Breast epithelium (tissue), 4 donors: Measurements from ENCODE around the gene SPTBN1. TPM values are rescaled to one million over a fixed set of nuclear protein-coding genes. Genes with fewer than 3 reads are reported as not detected.

Experiments
- DNase-seq, 2 donors: peaks; one replicate each; pipeline ENCODE4 v3.0.0-alpha.2; 2019; ENCODE audit warnings: low spot score in 2 of 2
- H3K27ac ChIP-seq, 2 donors: fragments of 200-600 bp; sonication (generic) in 1 of 2; one replicate each; pipeline ENCODE4 v1.5.1; 2016 to 2019; ENCODE audit warnings: mild to moderate bottlenecking in 1 of 2
- H3K27me3 ChIP-seq, 2 donors: fragments of 200-600 bp; sonication (generic) in 1 of 2; one replicate each; pipeline versions ENCODE4 v1.5.1 to v1.6.0; 2017 to 2019; ENCODE audit warnings: control low read depth in 1 of 2, mild to moderate bottlenecking in 1 of 2
- H3K36me3 ChIP-seq: fragments of 200-600 bp; one replicate; pipeline ENCODE4 v1.5.1; 2019
- H3K4me1 ChIP-seq, 2 donors: fragments of 200-600 bp; sonication (generic); one replicate each; pipeline ENCODE4 v1.5.1; 2016 to 2019; ENCODE audit warnings: control low read depth in 1 of 2
- H3K4me3 ChIP-seq, 3 donors: fragments of 200-600 bp; sonication (generic); 1 replicate in 2 of 3; 2 replicates in 1 of 3; pipeline ENCODE4 v1.5.1; 2016 to 2019; ENCODE audit warnings: mild to moderate bottlenecking in 3 of 3, moderate library complexity in 2 of 3
- H3K9me3 ChIP-seq, 2 donors: fragments of 200-600 bp; sonication (generic) in 1 of 2; one replicate each; pipeline ENCODE4 v1.5.1; 2016 to 2019; ENCODE audit warnings: control low read depth in 1 of 2
- POLR2A ChIP-seq: fragments of 450-650 bp; IDR thresholded peaks from one replicate; pipeline ENCODE4 v1.6.1; 2016; ENCODE audit warnings: antibody characterized with exemption, mild to moderate bottlenecking, moderate library complexity
- POLR2AphosphoS5 ChIP-seq, 3 donors: sonication (generic); formaldehyde crosslinking; IDR thresholded peaks; one replicate each; pipeline ENCODE4 v1.6.1; 2017; ENCODE audit warnings: antibody characterized with exemption in 3 of 3
- intact Hi-C: fragments of 100-400 bp; cut with DNase I; formaldehyde crosslinking; loops from one replicate; pipeline ENCODE4 v1.15.1; 2023; ENCODE audit warnings: low total_unique reads
- total RNA-seq, 3 donors: library from RNA; depleted of rRNA; stranded (reverse); fragments of >200 nt; gene quantifications; one replicate each; pipeline ENCODE4 v1.1.0, GENCODE V29; 2016
- TF ChIP-seq, protein P1 (sequence below), 3 donors: fragments of 450-650 bp; IDR thresholded peaks; one replicate each; pipeline ENCODE4 v1.5.1; 2016 to 2017; ENCODE audit warnings: antibody characterized with exemption in 3 of 3, mild to moderate bottlenecking in 3 of 3, moderate library complexity in 3 of 3

Gene SPTBN1
- 1,000 to 10,000 TPM in 1 of 3 donors, 100 to 1,000 TPM in 2; 223 to 1,216 (median 273) TPM for total RNA-seq

DNA sequence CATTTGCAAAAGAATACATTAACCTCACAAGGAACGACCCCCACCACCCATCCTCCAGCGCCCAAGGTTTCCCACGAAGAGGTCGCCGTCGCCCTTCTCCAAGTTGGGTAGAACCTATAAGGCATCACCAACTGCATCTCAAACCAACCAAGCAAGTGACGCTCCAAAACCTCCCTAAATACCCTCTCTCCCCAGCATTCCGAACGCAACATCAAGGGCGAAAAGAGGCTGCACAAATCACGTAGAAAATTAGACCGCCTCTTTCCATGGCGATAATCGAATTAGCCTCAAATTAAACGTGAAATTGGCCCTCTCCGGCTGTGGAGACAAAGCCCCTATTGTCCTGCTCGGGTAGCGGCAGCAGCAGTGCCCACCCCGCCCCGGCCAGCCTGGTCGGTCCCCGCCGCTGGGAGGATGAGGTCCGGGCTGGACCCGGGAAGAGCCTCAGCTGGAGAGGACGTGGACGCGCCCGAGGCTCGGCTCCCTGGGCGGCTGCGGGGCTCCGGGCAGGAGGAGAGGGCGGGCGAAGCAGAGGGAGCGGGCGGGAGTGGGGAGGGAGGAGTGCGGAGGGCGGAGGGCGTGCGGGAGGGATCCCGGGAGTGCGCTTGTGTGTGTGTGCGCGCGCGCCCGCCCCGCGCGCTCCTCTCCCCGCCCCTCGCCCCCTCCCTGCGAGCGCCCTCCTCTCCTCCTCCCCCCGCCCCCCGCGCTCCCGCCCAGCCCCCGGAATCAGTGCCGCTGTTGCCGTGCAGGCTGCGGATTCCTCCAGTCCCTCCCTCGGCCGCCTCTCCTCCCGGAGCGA is at the start of gene SPTBN1:
Gene SPTBN1, plus strand, starts transcription at position 765 of the 799 bp plus-strand sequence. CDS start 70,092 bp downstream, outside the sequence.
- DNase-seq, result peak; percentile 74 to 82
- Histone ChIP-seq H3K36me3 (no peaks in the 10 kb centered on the region), H3K9me3 (no peaks in the 10 kb centered on the region), H3K4me3 (peak within 1 kb of the TSS; percentile 81 to 94 (median 89)), H3K27ac (peak within 1 kb of the TSS; percentile 87 to 96), H3K27me3 (no peaks in the 10 kb centered on the region), H3K4me1 (no peaks in the 10 kb centered on the region)
- intact Hi-C loops, result no loop called here
- no peak for TF ChIP-seq POLR2A
- TF ChIP-seq POLR2AphosphoS5 (IDR thresholded peaks at IDR 0.05), result peak; percentile 43 to 78 (median 58)
- TF ChIP-seq, protein P1, sequence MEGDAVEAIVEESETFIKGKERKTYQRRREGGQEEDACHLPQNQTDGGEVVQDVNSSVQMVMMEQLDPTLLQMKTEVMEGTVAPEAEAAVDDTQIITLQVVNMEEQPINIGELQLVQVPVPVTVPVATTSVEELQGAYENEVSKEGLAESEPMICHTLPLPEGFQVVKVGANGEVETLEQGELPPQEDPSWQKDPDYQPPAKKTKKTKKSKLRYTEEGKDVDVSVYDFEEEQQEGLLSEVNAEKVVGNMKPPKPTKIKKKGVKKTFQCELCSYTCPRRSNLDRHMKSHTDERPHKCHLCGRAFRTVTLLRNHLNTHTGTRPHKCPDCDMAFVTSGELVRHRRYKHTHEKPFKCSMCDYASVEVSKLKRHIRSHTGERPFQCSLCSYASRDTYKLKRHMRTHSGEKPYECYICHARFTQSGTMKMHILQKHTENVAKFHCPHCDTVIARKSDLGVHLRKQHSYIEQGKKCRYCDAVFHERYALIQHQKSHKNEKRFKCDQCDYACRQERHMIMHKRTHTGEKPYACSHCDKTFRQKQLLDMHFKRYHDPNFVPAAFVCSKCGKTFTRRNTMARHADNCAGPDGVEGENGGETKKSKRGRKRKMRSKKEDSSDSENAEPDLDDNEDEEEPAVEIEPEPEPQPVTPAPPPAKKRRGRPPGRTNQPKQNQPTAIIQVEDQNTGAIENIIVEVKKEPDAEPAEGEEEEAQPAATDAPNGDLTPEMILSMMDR (IDR thresholded peaks at IDR 0.05), result peak in 1 of 3 donors; percentile 27

DNA sequence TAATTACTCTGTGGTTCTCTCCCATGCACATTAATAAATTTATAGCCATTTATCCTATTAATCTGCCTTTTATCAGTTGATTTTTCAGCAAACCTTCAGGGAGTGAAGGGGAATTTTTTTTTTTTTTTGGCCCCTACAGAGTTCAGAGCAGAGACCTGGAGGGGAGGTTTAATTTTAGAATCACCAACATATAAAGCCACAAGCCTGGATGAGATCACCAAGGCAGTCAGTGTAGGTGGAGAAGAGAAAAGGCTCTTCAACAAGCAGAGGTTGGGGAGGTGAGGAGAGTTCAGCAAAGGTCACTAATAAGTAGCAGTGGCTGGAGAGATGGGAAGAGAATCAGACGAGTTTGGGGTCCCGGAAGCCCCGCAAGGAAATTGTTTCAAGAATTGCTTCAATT is 48.4 kb upstream of the SPTBN1 start:
- intact Hi-C loops, result no loop called here
- H3K27ac ChIP-seq, result no peak overlapping the region
- H3K9me3 ChIP-seq, result no peaks in the 10 kb centered on the region
- no peaks in the 10 kb centered on the region for H3K27me3 ChIP-seq
- no peak for TF ChIP-seq POLR2AphosphoS5 (IDR thresholded peaks at IDR 0.05)
- TF ChIP-seq, protein P1 (IDR thresholded peaks at IDR 0.05), result no peak
- DNase-seq, result no peak
- no peaks in the 10 kb centered on the region for H3K36me3 ChIP-seq
- H3K4me1 ChIP-seq, result no peaks in the 10 kb centered on the region
- H3K4me3 ChIP-seq, result no peak overlapping the region

DNA sequence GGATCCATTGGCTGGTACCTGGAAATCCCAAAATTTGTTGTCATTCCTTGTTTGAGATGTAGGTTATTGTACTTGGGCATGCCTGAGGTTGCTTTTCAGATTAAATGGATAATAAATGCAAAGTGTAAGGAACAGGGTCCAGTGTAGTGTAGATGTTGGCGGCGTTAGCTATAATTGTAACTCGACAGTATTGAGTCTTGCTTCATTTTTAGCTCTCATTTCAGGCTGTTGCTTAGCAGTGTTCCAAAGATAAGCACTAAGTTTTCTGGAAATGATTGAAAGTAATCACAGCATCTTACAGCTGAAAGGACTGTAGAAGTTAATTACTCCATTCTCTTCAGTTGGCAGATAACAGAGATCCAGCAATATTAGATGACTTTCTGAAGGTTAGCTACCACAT is 47.8 kb upstream of the SPTBN1 start:
- Histone ChIP-seq H3K4me1 (no peaks in the 10 kb centered on the region), H3K4me3 (no peak overlapping the region), H3K9me3 (no peaks in the 10 kb centered on the region), H3K27ac (no peak overlapping the region), H3K36me3 (no peaks in the 10 kb centered on the region), H3K27me3 (no peaks in the 10 kb centered on the region)
- no peak for DNase-seq
- intact Hi-C loops, result no loop called here
- TF ChIP-seq POLR2A (no peak), POLR2AphosphoS5 (IDR thresholded peaks at IDR 0.05) (no peak)
- TF ChIP-seq, protein P1 (IDR thresholded peaks at IDR 0.05), result no peak

DNA sequence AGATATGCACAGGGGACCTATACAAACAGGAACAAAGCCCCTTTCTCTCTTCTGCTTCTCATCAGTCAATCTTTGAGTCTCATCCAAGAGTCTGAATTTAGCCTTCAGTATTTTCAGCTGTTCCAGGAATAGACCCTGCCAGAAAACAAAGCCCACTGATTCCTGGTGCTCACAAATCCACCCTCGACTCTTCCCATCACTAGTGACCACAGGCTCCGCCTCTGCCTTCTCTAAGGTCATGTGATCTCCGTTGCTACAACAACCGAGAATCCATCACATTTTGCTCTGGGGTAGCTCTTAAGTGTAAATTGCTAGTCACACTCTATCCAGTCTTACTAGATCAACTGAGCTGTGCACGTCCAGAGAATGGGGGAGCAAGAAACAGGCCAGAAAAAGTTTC is 46.4 kb upstream of the SPTBN1 start:
- H3K27ac ChIP-seq, result no peak overlapping the region
- intact Hi-C loops, result no loop called here
- no peaks in the 10 kb centered on the region for H3K36me3 ChIP-seq
- no peak for DNase-seq
- no peak overlapping the region for H3K4me3 ChIP-seq
- no peaks in the 10 kb centered on the region for H3K27me3 ChIP-seq
- H3K9me3 ChIP-seq, result no peaks in the 10 kb centered on the region
- H3K4me1 ChIP-seq, result no peaks in the 10 kb centered on the region
- TF ChIP-seq, protein P1 (IDR thresholded peaks at IDR 0.05), result no peak
- TF ChIP-seq POLR2AphosphoS5 (IDR thresholded peaks at IDR 0.05) (no peak), POLR2A (no peak)

DNA sequence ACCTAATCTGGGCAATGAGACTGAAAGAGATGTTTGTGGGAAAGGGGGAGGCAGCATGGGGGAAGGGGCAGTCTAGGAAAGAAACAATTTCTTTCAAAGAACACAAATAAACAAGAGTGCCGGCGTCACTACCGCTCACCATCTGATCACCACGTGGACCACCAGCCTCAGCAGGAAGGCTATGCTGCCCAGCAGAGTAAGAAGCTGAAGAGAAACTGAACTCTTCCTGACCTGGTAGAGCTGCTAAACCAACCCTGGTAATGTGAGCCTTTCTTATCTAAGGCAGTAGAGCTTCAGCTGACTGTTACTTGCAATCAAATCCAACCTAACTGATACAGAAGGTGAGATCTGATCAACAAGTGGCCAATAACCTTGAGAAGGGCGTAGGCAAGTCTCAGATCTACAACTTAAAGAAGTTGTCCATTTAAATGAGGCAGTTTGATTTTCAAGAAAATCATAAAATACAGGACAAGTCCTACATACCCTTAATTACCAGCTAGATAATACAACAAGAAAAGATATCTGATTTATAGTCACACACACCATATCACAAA is 44.2 kb upstream of the SPTBN1 start:
- Histone ChIP-seq H3K4me3 (no peak overlapping the region), H3K36me3 (no peaks in the 10 kb centered on the region), H3K4me1 (no peaks in the 10 kb centered on the region), H3K27ac (no peak overlapping the region), H3K27me3 (no peaks in the 10 kb centered on the region), H3K9me3 (no peaks in the 10 kb centered on the region)
- intact Hi-C loops, result no loop called here
- DNase-seq, result no peak
- TF ChIP-seq, protein P1 (IDR thresholded peaks at IDR 0.05), result no peak
- TF ChIP-seq POLR2A (no peak), POLR2AphosphoS5 (IDR thresholded peaks at IDR 0.05) (no peak)
